Measurements from ENCODE around the gene MSL3B.

The MSL3B gene

DNA sequence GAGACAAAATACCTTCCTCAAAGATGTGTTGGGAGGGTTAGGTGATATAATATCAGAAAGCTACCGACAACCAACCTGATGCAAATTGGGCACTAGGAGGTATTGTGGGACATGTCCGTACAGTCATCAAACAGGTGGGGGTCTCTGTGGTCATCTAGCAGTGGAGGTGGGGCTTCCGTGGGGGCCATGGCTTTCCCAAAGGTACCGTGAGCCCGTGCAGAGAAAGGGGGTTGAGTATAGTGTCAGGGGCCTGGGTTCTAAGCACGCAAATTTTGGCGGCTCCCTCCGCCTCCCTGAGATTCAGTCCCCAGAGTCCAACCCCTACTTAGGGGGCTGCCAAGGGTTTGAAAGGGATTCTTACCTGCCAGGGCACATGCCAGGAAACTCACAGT lies 46.5 kb downstream of the MSL3B start:
- POLR2A ChIA-PET = no interaction called here
- TF ChIP-seq BHLHE40 (IDR thresholded peaks at IDR 0.05; ENCODE audit: borderline replicate concordance) = no peak
- TF ChIP-seq, protein P1, sequence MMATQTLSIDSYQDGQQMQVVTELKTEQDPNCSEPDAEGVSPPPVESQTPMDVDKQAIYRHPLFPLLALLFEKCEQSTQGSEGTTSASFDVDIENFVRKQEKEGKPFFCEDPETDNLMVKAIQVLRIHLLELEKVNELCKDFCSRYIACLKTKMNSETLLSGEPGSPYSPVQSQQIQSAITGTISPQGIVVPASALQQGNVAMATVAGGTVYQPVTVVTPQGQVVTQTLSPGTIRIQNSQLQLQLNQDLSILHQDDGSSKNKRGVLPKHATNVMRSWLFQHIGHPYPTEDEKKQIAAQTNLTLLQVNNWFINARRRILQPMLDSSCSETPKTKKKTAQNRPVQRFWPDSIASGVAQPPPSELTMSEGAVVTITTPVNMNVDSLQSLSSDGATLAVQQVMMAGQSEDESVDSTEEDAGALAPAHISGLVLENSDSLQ (IDR thresholded peaks at IDR 0.05) = no peak
- TF ChIP-seq CTBP1 (IDR thresholded peaks at IDR 0.05; ENCODE audit: borderline replicate concordance) = no peak
- TF ChIP-seq SP1 (IDR thresholded peaks at IDR 0.05) = no peak
- TF ChIP-seq ARNT (IDR thresholded peaks at IDR 0.05) = no peak
- no peak for TF ChIP-seq NFRKB (IDR thresholded peaks at IDR 0.05)
- no peak for TF ChIP-seq HDGF (IDR thresholded peaks at IDR 0.05; ENCODE audit: borderline replicate concordance)
- TF ChIP-seq ZNF384 (IDR thresholded peaks at IDR 0.05) = no peak
- TF ChIP-seq ELF4 (IDR thresholded peaks at IDR 0.05) = no peak
- no peak for TF ChIP-seq FOXK2 (IDR thresholded peaks at IDR 0.05)
- no peak for TF ChIP-seq L3MBTL2 (conservative IDR thresholded peaks at IDR 0.05)
- TF ChIP-seq FOXA1 (IDR thresholded peaks at IDR 0.05) = no peak
- no peak for TF ChIP-seq FOXM1 (IDR thresholded peaks at IDR 0.05; ENCODE audit: borderline replicate concordance)
- no peak for TF ChIP-seq TARDBP (IDR thresholded peaks at IDR 0.05)
- no peak for TF ChIP-seq SUZ12 (IDR thresholded peaks at IDR 0.05)
- no peak for TF ChIP-seq LEF1 (IDR thresholded peaks at IDR 0.05; ENCODE audit: borderline replicate concordance)
- no peak for DNase-seq (ENCODE audit: extremely low spot score)
- CTCF ChIA-PET = interaction anchor here (1.1 kb wide), 1 partner anchor 21 kb away, joined by 3 read pairs; no protein-coding TSS in a partner anchor

DNA sequence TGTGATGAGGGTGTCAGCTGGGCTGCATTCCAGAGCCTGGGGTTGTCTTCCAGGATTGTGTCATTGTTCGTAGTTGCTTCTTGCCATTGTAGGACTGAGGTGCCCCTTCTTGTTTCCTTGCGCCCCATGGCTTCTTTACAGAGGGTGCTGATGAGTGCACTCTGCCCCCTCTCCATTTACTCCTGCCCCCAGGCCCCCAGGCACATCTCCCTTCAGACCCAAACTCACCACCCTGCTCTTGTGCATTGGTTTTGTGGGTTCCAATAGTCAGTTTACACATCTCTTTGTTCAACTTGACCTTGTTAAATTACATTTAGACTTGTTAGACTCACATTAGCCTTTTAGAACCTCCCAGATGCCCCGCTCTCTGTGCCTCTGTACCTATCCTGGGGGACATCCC lies 47.0 kb downstream of the MSL3B start:
- ChIA-PET POLR2A (no interaction called here), CTCF (no interaction called here)
- DNase-seq (ENCODE audit: extremely low spot score) = no peak
- TF ChIP-seq FOXA1 (IDR thresholded peaks at IDR 0.05) (no peak), FOXM1 (IDR thresholded peaks at IDR 0.05; ENCODE audit: borderline replicate concordance) (no peak), SUZ12 (IDR thresholded peaks at IDR 0.05) (no peak), ELF4 (IDR thresholded peaks at IDR 0.05) (no peak), SP1 (IDR thresholded peaks at IDR 0.05) (no peak), NFRKB (IDR thresholded peaks at IDR 0.05) (no peak), L3MBTL2 (conservative IDR thresholded peaks at IDR 0.05) (no peak), TARDBP (IDR thresholded peaks at IDR 0.05) (no peak), ZNF384 (IDR thresholded peaks at IDR 0.05) (no peak), CTBP1 (IDR thresholded peaks at IDR 0.05; ENCODE audit: borderline replicate concordance) (no peak), ARNT (IDR thresholded peaks at IDR 0.05) (no peak), FOXK2 (IDR thresholded peaks at IDR 0.05) (no peak), HDGF (IDR thresholded peaks at IDR 0.05; ENCODE audit: borderline replicate concordance) (no peak)
- TF ChIP-seq, protein P1 (IDR thresholded peaks at IDR 0.05) = no peak

DNA sequence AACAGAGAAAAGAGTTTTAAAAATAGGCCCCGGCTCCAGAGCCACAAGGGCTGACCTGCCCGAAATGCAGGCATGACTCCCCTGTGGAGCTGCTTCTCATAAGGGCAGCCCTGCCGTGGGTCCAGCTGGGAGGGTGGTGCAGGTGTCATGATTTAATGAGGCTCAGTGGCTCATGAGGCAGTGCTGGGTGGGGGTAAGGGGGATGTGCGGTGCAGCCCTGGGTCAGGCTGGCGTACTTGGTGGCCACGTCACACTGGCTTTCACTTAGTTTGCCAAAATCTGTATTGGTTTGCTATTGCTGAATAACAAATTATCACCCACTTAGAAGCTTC lies 47.4 kb downstream of the MSL3B start:
- ChIA-PET POLR2A (no interaction called here), CTCF (interaction anchor here (0.6 kb wide), 1 partner anchor 387 kb away, joined by 3 read pairs; no protein-coding TSS in a partner anchor)
- no peak for DNase-seq (ENCODE audit: extremely low spot score)
- TF ChIP-seq LEF1 (IDR thresholded peaks at IDR 0.05; ENCODE audit: borderline replicate concordance) = no peak
- TF ChIP-seq L3MBTL2 (conservative IDR thresholded peaks at IDR 0.05) = no peak
- TF ChIP-seq ELF4 (IDR thresholded peaks at IDR 0.05) = no peak
- no peak for TF ChIP-seq FOXA1 (IDR thresholded peaks at IDR 0.05)
- no peak for TF ChIP-seq FOXM1 (IDR thresholded peaks at IDR 0.05; ENCODE audit: borderline replicate concordance)
- TF ChIP-seq, protein P1 (IDR thresholded peaks at IDR 0.05) = no peak
- TF ChIP-seq SUZ12 (IDR thresholded peaks at IDR 0.05) = no peak
- no peak for TF ChIP-seq SP1 (IDR thresholded peaks at IDR 0.05)
- no peak for TF ChIP-seq ARNT (IDR thresholded peaks at IDR 0.05)
- TF ChIP-seq ZNF384 (IDR thresholded peaks at IDR 0.05) = no peak
- TF ChIP-seq HDGF (IDR thresholded peaks at IDR 0.05; ENCODE audit: borderline replicate concordance) = no peak
- TF ChIP-seq TARDBP (IDR thresholded peaks at IDR 0.05) = no peak
- TF ChIP-seq BHLHE40 (IDR thresholded peaks at IDR 0.05; ENCODE audit: borderline replicate concordance) = no peak
- no peak for TF ChIP-seq CTBP1 (IDR thresholded peaks at IDR 0.05; ENCODE audit: borderline replicate concordance)
- no peak for TF ChIP-seq NFRKB (IDR thresholded peaks at IDR 0.05)
- no peak for TF ChIP-seq FOXK2 (IDR thresholded peaks at IDR 0.05)

DNA sequence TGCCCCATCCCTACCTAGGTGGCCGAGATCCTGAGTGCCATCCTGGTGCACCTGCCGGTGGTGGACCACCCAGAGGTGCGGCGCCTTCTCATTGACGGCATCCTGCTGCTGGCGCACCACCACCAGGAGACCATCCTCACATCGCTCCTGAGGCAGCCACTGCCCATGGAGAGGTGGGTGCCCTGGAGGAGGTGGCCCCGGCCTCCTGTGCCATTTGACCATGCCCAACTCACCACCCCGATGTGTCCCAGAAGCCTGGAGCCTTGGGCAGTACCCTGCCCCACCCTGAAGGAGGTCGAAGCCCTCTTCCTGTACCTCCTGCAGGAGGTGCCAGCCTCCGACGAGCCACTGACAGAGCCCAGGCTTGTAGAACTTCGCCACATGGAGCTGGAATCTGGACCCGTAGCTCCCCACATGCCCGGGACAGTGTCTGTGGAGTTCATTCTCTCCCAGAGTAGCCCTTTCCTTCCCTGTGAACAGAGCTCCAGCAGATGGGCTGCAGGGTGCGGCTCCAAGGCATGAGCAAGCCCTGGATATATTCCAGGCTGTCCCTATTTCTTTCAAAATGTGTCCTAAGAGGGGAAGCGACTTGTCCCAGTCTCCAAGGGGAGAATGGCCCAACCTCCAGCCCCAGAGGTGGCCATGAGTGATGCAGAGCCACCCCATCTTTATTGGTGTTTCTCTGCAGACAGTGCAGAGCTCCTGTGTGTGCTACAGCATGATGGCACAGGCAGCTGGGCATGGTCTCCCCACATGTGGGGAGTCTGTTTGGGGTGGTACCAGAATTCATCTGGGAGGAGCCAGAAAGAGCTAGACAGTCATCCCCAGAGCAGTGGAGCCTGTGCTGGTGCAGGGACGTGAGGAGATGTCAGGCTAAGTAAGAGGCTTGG lies 48.1 kb downstream of the MSL3B start:
- POLR2A ChIA-PET = no interaction called here
- no peak for DNase-seq (ENCODE audit: extremely low spot score)
- no peak for TF ChIP-seq FOXA1 (IDR thresholded peaks at IDR 0.05)
- no peak for TF ChIP-seq ARNT (IDR thresholded peaks at IDR 0.05)
- TF ChIP-seq NFRKB (IDR thresholded peaks at IDR 0.05) = no peak
- no peak for TF ChIP-seq ZNF384 (IDR thresholded peaks at IDR 0.05)
- TF ChIP-seq, protein P1 (IDR thresholded peaks at IDR 0.05) = no peak
- no peak for TF ChIP-seq LEF1 (IDR thresholded peaks at IDR 0.05; ENCODE audit: borderline replicate concordance)
- CTCF ChIA-PET = interaction anchor here (0.6 kb wide), 1 partner anchor 386 kb away, joined by 3 read pairs; no protein-coding TSS in a partner anchor
